ENCODE data around the gene FRMD4A.
"Not testable (repeated sequence)": the region's sequence is repeated elsewhere in the genome, so short reads cannot be mapped to it uniquely, and the experiment has no call there.

Gene FRMD4A

GRCh38 chr10:13859979-13860654 lies 470.6 kb downstream of the FRMD4A start:
- no peak for DNase-seq (ENCODE audit: low read depth in 2 of 2, low spot score in 1 of 2)

- no peak for DNase-seq (ENCODE audit: low read depth in 2 of 2, low spot score in 1 of 2)
Observed at GRCh38 chr10:13858709-13859108, 472.0 kb downstream of the FRMD4A start.

GRCh38 chr10:13857451-13857850 lies 473.3 kb downstream of the FRMD4A start:
- no peak for DNase-seq (ENCODE audit: low read depth in 2 of 2, low spot score in 1 of 2)

GRCh38 chr10:13853854-13854253 lies 476.9 kb downstream of the FRMD4A start:
- DNase-seq (ENCODE audit: low read depth in 2 of 2, low spot score in 1 of 2), result no peak

- DNase-seq (ENCODE audit: low read depth in 2 of 2, low spot score in 1 of 2), result no peak
Observed at GRCh38 chr10:13852872-13853271, 477.9 kb downstream of the FRMD4A start.

GRCh38 chr10:13851906-13852305 lies 478.8 kb downstream of the FRMD4A start:
- DNase-seq (ENCODE audit: low read depth in 2 of 2, low spot score in 1 of 2), result no peak

GRCh38 chr10:13848520-13849445 lies 481.9 kb downstream of the FRMD4A start:
- no peak for DNase-seq (ENCODE audit: low read depth in 2 of 2, low spot score in 1 of 2)

- no peak for DNase-seq (ENCODE audit: low read depth in 2 of 2, low spot score in 1 of 2)
Observed at GRCh38 chr10:13847201-13847631, 483.5 kb downstream of the FRMD4A start.

- DNase-seq (ENCODE audit: low read depth in 2 of 2, low spot score in 1 of 2), result no peak
Observed at GRCh38 chr10:13845897-13846296, 484.8 kb downstream of the FRMD4A start.

GRCh38 chr10:13844651-13845050 lies 486.1 kb downstream of the FRMD4A start:
- DNase-seq (ENCODE audit: low read depth in 2 of 2, low spot score in 1 of 2), result no peak

- DNase-seq (ENCODE audit: low read depth in 2 of 2, low spot score in 1 of 2), result no peak
Observed at GRCh38 chr10:13842117-13842516, 488.6 kb downstream of the FRMD4A start.

GRCh38 chr10:13840036-13840435 lies 490.7 kb downstream of the FRMD4A start:
- DNase-seq (ENCODE audit: low read depth in 2 of 2, low spot score in 1 of 2), result no peak

- no peak for DNase-seq (ENCODE audit: low read depth in 2 of 2, low spot score in 1 of 2)
Observed at GRCh38 chr10:13839430-13839990, 491.2 kb downstream of the FRMD4A start.

GRCh38 chr10:13839030-13839429 lies 491.7 kb downstream of the FRMD4A start:
- no peak for DNase-seq (ENCODE audit: low read depth in 2 of 2, low spot score in 1 of 2)

GRCh38 chr10:13837966-13838365 lies 492.8 kb downstream of the FRMD4A start:
- DNase-seq (ENCODE audit: low read depth in 2 of 2, low spot score in 1 of 2), result no peak

- DNase-seq (ENCODE audit: low read depth in 2 of 2, low spot score in 1 of 2), result no peak
Observed at GRCh38 chr10:13834581-13835286, 496.0 kb downstream of the FRMD4A start.

- no peak for DNase-seq (ENCODE audit: low read depth in 2 of 2, low spot score in 1 of 2)
Observed at GRCh38 chr10:13831711-13832141, 499.0 kb downstream of the FRMD4A start.

- DNase-seq (ENCODE audit: low read depth in 2 of 2, low spot score in 1 of 2), result no peak
Observed at GRCh38 chr10:13830385-13830784, 500.3 kb downstream of the FRMD4A start.

GRCh38 chr10:13829790-13830189 lies 500.9 kb downstream of the FRMD4A start:
- no peak for DNase-seq (ENCODE audit: low read depth in 2 of 2, low spot score in 1 of 2)

- DNase-seq (ENCODE audit: low read depth in 2 of 2, low spot score in 1 of 2), result not testable (repeated sequence)
Observed at GRCh38 chr10:13828284-13828683, 502.4 kb downstream of the FRMD4A start.

- DNase-seq (ENCODE audit: low read depth in 2 of 2, low spot score in 1 of 2), result no peak
Observed at GRCh38 chr10:13827076-13827797, 503.5 kb downstream of the FRMD4A start.
